Naive thymus-derived CD4-positive, alpha-beta T cell (primary cell): ENCODE measurements around the gene SLC39A1. TPM values are rescaled to one million over a fixed set of nuclear protein-coding genes. Genes with fewer than 3 reads are reported as not detected.
"Not testable (repeated sequence)": the region's sequence is repeated elsewhere in the genome, so short reads cannot be mapped to it uniquely, and the experiment has no call there.

Experiments
- ATAC-seq: fragments of 150-1000 bp; cut with Tn5 transposase; 2 replicates; pipeline ENCODE4 v1.10.0; 2021; ENCODE audit warnings: mild to moderate bottlenecking, moderate library complexity
- CTCF ChIA-PET: fragments of 350-600 bp; sonication (Branson Sonifier 250); formaldehyde crosslinking; loops from one replicate; lab custom pipeline; 2021; ENCODE audit warnings: antibody characterized with exemption; lab: Charles Lee
- POLR2A ChIA-PET: fragments of 350-600 bp; sonication (Branson Sonifier 250); formaldehyde crosslinking; loops from one replicate; lab custom pipeline; 2021; ENCODE audit warnings: antibody characterized with exemption, inconsistent platforms; lab: Charles Lee
- DNase-seq, 9 donors: peaks; one replicate each; pipeline versions ENCODE4 v3.0.0 to v3.0.0-alpha.2; 2020 to 2022; ENCODE audit warnings: mixed read lengths in 1 of 9
- H3K27ac ChIP-seq: one replicate; pipeline ENCODE4 v1.7.0; 2013; ENCODE audit warnings: mild to moderate bottlenecking, low read depth, low read length, moderate library complexity
- H3K27me3 ChIP-seq, 2 donors: one replicate each; pipeline ENCODE4 v1.7.0; 2013; ENCODE audit warnings: low read length in 2 of 2, mild to moderate bottlenecking in 2 of 2, moderate library complexity in 2 of 2; ENCODE audit not compliant: control insufficient read depth in 2 of 2, insufficient read depth in 2 of 2
- H3K36me3 ChIP-seq, 3 experiments: 1 replicate in 2 of 3; 2 replicates in 1 of 3; pipeline ENCODE4 v1.7.0; 2013; ENCODE audit warnings: low read length in 3 of 3, mild to moderate bottlenecking in 3 of 3, moderate library complexity in 1 of 3; ENCODE audit not compliant: insufficient read depth in 3 of 3, control insufficient read depth in 2 of 3
- H3K4me1 ChIP-seq, 2 donors: one replicate each; pipeline ENCODE4 v1.7.0; 2013; ENCODE audit warnings: low read length in 2 of 2, mild to moderate bottlenecking in 2 of 2, moderate library complexity in 1 of 2; ENCODE audit not compliant: control insufficient read depth in 2 of 2, insufficient read depth in 2 of 2
- H3K4me3 ChIP-seq: 2 replicates; pipeline ENCODE4 v1.7.0; 2013; ENCODE audit warnings: mild to moderate bottlenecking, low read length
- H3K9me3 ChIP-seq, 3 experiments: 1 replicate in 2 of 3; 2 replicates in 1 of 3; pipeline ENCODE4 v1.7.0; 2013; ENCODE audit warnings: low read length in 3 of 3; ENCODE audit not compliant: control insufficient read depth in 2 of 3
- H3K27ac Mint-ChIP-seq, 9 donors: one replicate each; pipeline ENCODE4 v1.8.0; 2020 to 2022; ENCODE audit warnings: mixed read lengths in 9 of 9, mild to moderate bottlenecking in 8 of 9, moderate library complexity in 5 of 9, inconsistent platforms in 2 of 9
- H3K27me3 Mint-ChIP-seq, 5 donors: one replicate each; pipeline ENCODE4 v1.8.0; 2021 to 2022; ENCODE audit warnings: mixed read lengths in 5 of 5, mild to moderate bottlenecking in 1 of 5
- H3K36me3 Mint-ChIP-seq, 5 donors: one replicate each; pipeline ENCODE4 v1.8.0; 2020 to 2022; ENCODE audit warnings: mixed read lengths in 5 of 5, mild to moderate bottlenecking in 3 of 5, inconsistent platforms in 1 of 5
- H3K4me1 Mint-ChIP-seq, 7 donors: one replicate each; pipeline ENCODE4 v1.8.0; 2020 to 2022; ENCODE audit warnings: mixed read lengths in 7 of 7, mild to moderate bottlenecking in 3 of 7, inconsistent platforms in 1 of 7
- H3K4me3 Mint-ChIP-seq, 10 donors: one replicate each; pipeline ENCODE4 v1.8.0; 2020 to 2022; ENCODE audit warnings: mild to moderate bottlenecking in 10 of 10, mixed read lengths in 10 of 10, moderate library complexity in 6 of 10, inconsistent platforms in 2 of 10
- H3K9me3 Mint-ChIP-seq, 11 donors: one replicate each; pipeline ENCODE4 v1.8.0; 2020 to 2022; ENCODE audit warnings: mixed read lengths in 11 of 11, mild to moderate bottlenecking in 4 of 11, inconsistent platforms in 1 of 11, moderate library complexity in 1 of 11
- intact Hi-C, 2 donors: fragments of 100-400 bp; cut with micrococcal nuclease; formaldehyde crosslinking; loops; one replicate each; pipeline ENCODE4 v1.15.1; 2023
- polyA plus RNA-seq, 2 donors: library from polyadenylated mRNA; unstranded; fragments of 300-500 nt; fragmentation: Illumina TruSeq; gene quantifications; one replicate each; pipeline ENCODE4 v1.2.3, GENCODE V29; 2021
- total RNA-seq, 6 experiments: library from RNA in 5 of 6; stranded (reverse) in 5 of 6; gene quantifications; 1 replicate in 5 of 6; 2 replicates in 1 of 6; pipeline ENCODE4 v1.2.3 and lab custom pipeline; 2021 to 2026

SLC39A1 gene
- total and polyA plus RNA-seq, 7 experiments from 2014 or later, result 14.4 to 53.2 (median 22.3) TPM

DNA sequence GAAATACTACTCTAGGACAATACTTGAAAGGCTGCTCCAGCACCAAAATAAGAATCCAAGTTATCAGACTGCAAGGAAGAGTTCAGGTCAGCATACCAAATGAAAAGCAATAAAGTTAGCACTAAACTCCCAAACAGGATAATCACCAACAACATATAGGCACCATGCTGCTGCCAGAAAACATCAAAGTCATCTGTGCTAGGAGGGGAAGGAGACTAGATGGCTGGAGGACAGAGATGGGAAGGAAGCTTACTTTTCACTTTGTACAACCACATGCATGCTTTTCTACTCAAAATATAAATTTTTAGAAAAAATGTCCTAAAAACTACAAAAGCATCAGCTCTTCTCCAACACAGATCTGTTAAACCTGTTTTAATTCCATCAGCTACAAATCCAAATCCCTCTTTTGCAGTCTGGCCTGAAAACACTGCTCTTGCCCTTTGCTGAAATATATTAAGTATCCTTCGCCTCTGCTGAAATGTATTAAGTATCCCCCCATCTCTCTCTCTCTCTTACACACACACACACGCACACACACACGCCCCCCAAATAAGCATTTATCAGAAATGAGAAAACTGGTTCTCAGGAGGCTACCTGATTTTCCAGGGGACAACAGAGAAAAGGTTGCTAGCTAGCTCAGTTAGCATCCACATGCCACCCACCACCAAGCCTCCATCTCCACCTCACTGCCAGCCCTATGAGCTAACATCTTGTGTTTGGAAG is 42.1 kb downstream of the SLC39A1 start:
- DNase-seq (no peak), ATAC-seq (no peak)
- Mint-ChIP-seq H3K4me3 (peak overlapping the region; percentile 83 to 96 (median 92)), H3K27ac (peak overlapping the region; percentile 80 to 99 (median 94)), H3K4me1 (peaks cover 37 to 59% (median 53%) of the 10 kb centered on the region in 7 donors), H3K36me3 (peaks cover 0 to 16% (median 2%) of the 10 kb centered on the region in 5 donors), H3K27me3 (peaks cover 0 to 3% (median 0%) of the 10 kb centered on the region in 5 donors), H3K9me3 (peaks cover 0 to 5% (median 0%) of the 10 kb centered on the region in 11 donors)
- ChIA-PET CTCF (interaction anchor here (0.9 to 2.7 kb wide), 5 partner anchors 25 to 124 kb away, joined by 3 to 12 read pairs (median 4); partner anchors contain the start of genes DENND4B, JTB and RAB13), POLR2A (interaction anchor here (0.6 to 8.8 kb wide), 13 partner anchors 8 to 278 kb away, joined by 3 to 122 read pairs (median 5); partner anchors contain the start of genes CREB3L4, CRTC2, DENND4B and INTS3)
- peaks cover 0 to 6% (median 0%) of the 10 kb centered on the region in 3 experiments for H3K36me3 ChIP-seq
- H3K27ac ChIP-seq, result peak overlapping the region; percentile 80
- H3K9me3 ChIP-seq, result no peaks in the 10 kb centered on the region
- H3K4me1 ChIP-seq, result peaks cover 40 to 42% of the 10 kb centered on the region in 2 donors
- H3K4me3 ChIP-seq, result peak overlapping the region; percentile 72
- no peaks in the 10 kb centered on the region for H3K27me3 ChIP-seq
- intact Hi-C loops, result loop anchor here in 1 of 2 donors (5.0 kb wide), 2 partner anchors 34 to 289 kb away; partner anchors contain the start of gene CHTOP

DNA sequence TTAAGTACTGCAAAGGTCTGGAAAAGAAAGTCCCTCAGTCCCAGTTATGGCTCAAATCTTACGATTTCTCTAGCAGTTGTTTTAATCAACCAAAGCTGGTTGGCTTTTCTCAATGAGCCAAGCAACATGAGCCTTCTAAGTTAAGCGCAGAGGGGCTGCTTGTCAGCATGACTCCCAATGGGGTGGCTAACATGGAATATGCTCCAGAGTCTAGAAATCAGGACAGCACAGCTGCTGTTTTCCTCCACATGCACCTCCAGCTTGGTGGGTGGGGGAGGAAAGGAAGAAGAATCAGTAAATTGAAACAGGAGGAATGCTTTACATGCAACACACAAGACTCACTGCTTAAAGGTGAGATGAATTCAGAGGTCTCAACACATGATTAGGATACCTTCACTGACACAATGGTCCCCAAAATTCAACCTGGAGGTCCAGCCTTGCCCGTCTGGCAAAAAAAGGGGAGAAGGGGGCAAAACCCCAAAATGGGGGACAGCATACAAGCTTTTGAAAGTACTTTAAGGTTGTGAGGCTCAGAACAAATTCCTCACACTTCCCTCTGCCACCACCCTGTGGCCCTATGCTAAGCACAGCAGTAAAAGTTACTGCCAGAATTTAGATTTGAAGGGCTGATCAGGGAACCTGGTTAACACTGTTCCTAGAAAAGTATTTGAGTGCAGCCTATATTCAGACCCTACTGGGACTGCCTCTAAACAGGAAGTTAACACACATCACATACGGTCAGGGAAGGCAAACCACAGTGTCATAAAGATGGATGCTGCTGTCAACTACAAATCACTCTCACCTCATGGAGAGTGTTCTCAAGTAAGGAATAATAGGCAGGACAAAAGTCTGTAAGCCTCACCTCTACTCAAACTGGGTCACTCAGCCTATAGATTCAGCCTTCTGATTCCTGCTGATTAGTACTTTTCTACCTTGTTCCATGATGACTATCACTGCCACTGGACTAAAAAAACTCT is 43.2 kb downstream of the SLC39A1 start:
- H3K27me3 Mint-ChIP-seq, result peaks cover 0 to 3% (median 0%) of the 10 kb centered on the region in 5 donors
- H3K4me1 Mint-ChIP-seq, result peaks cover 44 to 68% (median 61%) of the 10 kb centered on the region in 7 donors
- intact Hi-C loops, result loop anchor here in 1 of 2 donors (1.0 to 5.0 kb wide), 3 partner anchors 33 to 288 kb away; partner anchors contain the start of gene CHTOP
- H3K4me3 Mint-ChIP-seq, result peak overlapping the region; percentile 83 to 96 (median 92)
- Histone ChIP-seq H3K4me1 (peaks cover 40 to 42% of the 10 kb centered on the region in 2 donors), H3K27ac (peak overlapping the region; percentile 80), H3K4me3 (peak overlapping the region; percentile 21), H3K27me3 (no peaks in the 10 kb centered on the region), H3K36me3 (peaks cover 0 to 10% (median 0%) of the 10 kb centered on the region in 3 experiments), H3K9me3 (no peaks in the 10 kb centered on the region)
- POLR2A ChIA-PET, result interaction anchor here (0.5 to 8.8 kb wide), 11 partner anchors 13 to 259 kb away, joined by 3 to 122 read pairs (median 5); partner anchors contain the start of genes DENND4B, JTB and RPS27
- peaks cover 0 to 5% (median 0%) of the 10 kb centered on the region in 11 donors for H3K9me3 Mint-ChIP-seq
- CTCF ChIA-PET, result interaction anchor here (0.9 to 1.6 kb wide), 4 partner anchors 26 to 123 kb away, joined by 3 to 4 read pairs (median 3); no protein-coding TSS in a partner anchor
- H3K27ac Mint-ChIP-seq, result peak overlapping the region; percentile 79 to 99 (median 94)
- H3K36me3 Mint-ChIP-seq, result peaks cover 0 to 17% (median 5%) of the 10 kb centered on the region in 5 donors
- ATAC-seq (no peak), DNase-seq (peak in 5 of 9 donors; percentile 21 to 36 (median 28))

DNA sequence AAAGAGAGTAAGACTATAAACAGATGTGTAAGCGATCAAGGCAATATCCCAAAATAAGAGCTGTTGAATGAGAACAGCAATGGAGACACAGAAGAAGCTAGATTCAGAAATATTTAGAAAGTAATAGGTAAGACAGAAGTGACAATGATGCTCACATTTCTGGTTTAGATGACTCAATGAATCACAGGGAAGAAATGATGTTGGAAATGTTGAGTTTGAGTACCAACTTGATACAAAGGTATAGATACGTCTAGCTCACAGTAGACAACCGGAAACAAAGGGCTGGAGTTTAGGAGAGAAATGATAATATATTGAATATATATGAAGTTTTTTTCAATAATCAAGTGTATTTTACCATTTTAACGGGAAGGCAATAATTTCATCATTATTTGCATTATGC is 47.0 kb downstream of the SLC39A1 start:
- ATAC-seq, result no peak
- CTCF ChIA-PET, result interaction anchor here (0.7 kb wide), 1 partner anchor 17 kb away, joined by 3 read pairs; no protein-coding TSS in a partner anchor
- H3K27me3 Mint-ChIP-seq, result no peaks in the 10 kb centered on the region

DNA sequence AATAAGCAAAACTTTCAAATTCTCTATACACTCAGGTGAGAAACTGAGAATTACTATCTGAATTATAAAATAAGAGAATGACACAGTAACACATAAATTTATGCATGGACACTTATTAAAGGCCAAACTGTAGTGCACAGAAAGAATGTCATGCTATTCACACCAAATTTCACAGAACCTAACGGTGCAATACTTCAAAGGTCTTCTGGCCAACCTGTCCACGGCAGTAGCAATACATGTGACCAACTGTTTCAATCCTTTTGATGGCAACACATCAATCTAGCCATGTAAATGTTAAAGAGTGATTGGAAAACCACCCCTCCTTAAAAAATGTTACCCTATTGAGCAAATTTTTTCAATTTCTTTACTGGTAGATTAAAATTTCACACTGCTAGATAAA is 51.0 kb downstream of the SLC39A1 start:
- Mint-ChIP-seq H3K36me3 (peaks cover under 1 to 22% (median 15%) of the 10 kb centered on the region in 5 donors), H3K27me3 (no peaks in the 10 kb centered on the region), H3K27ac (peak overlapping the region in 4 of 9 donors; percentile 12 to 55 (median 48)), H3K9me3 (no peaks in the 10 kb centered on the region), H3K4me3 (peak overlapping the region in 7 of 10 donors; percentile 6 to 76 (median 39)), H3K4me1 (peaks cover 17 to 50% (median 40%) of the 10 kb centered on the region in 7 donors)
- Histone ChIP-seq H3K9me3 (no peaks in the 10 kb centered on the region), H3K27ac (no peak overlapping the region), H3K4me1 (no peaks in the 10 kb centered on the region), H3K27me3 (no peaks in the 10 kb centered on the region), H3K4me3 (no peak overlapping the region), H3K36me3 (peaks cover 0 to 15% (median 0%) of the 10 kb centered on the region in 3 experiments)
- intact Hi-C loops, result loop anchor here in 1 of 2 donors (2.0 kb wide), 1 partner anchor 14 kb away; no protein-coding TSS in a partner anchor
- ChIA-PET CTCF (no interaction called here), POLR2A (interaction anchor here (0.7 to 1.6 kb wide), 3 partner anchors 9 to 296 kb away, joined by 3 to 5 read pairs (median 4); partner anchors contain the start of gene GATAD2B)
- DNase-seq (no peak), ATAC-seq (no peak)

More for the DNA sequence above, 47.0 kb downstream of the SLC39A1 start:
- peaks cover 0 to 7% (median 0%) of the 10 kb centered on the region in 3 experiments for H3K36me3 ChIP-seq
- no peak overlapping the region for H3K27ac ChIP-seq
- DNase-seq, result no peak
- POLR2A ChIA-PET, result interaction anchor here (0.6 kb wide), 1 partner anchor 47 kb away, joined by 3 read pairs; the partner anchor contains the start of gene SLC39A1
- Mint-ChIP-seq H3K27ac (peak overlapping the region in 2 of 9 donors; percentile 10 to 15), H3K36me3 (peaks cover 0 to 15% (median 13%) of the 10 kb centered on the region in 5 donors), H3K4me1 (peaks cover 45 to 79% (median 67%) of the 10 kb centered on the region in 7 donors), H3K9me3 (no peaks in the 10 kb centered on the region), H3K4me3 (peak overlapping the region in 2 of 10 donors; percentile 1 to 31)
- H3K4me1 ChIP-seq, result peaks cover 29 to 31% of the 10 kb centered on the region in 2 donors
- no peaks in the 10 kb centered on the region for H3K27me3 ChIP-seq
- intact Hi-C loops, result no loop called here
- H3K9me3 ChIP-seq, result no peaks in the 10 kb centered on the region
- H3K4me3 ChIP-seq, result no peak overlapping the region

DNA sequence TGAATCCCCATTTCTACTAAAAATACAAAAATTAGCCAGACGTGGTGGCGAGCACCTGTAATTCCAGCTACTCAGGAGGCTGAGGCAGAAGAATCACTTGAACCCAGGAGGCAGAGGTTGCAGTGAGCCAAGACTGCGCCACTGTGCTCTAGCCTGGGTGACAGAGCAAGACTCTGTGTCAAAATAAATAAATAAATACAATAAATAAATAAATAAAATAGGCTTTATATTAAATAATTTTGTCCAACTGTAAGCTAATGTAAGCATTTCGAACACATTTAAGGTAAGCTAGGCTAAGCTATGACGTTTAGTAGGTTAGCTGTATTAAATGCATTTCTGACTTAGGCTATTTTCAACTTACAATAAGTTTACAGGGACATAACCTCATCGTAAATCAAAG is 52.8 kb downstream of the SLC39A1 start:
- H3K9me3 Mint-ChIP-seq, H3K27me3 Mint-ChIP-seq, intact Hi-C loops, H3K9me3 ChIP-seq, H3K27me3 ChIP-seq, CTCF ChIA-PET, H3K27ac ChIP-seq, ATAC-seq, H3K4me3 ChIP-seq, H3K4me1 ChIP-seq, DNase-seq: not testable (repeated sequence)
- H3K36me3 ChIP-seq, result peaks cover 0 to 11% (median 0%) of the 10 kb centered on the region in 3 experiments
- H3K36me3 Mint-ChIP-seq, result peaks cover 4 to 21% (median 20%) of the 10 kb centered on the region in 5 donors
- POLR2A ChIA-PET, result interaction anchor here (0.6 to 2.1 kb wide), 4 partner anchors 12 to 67 kb away, joined by 4 to 8 read pairs (median 6); partner anchors contain the start of genes GATAD2B and JTB
- peaks cover 20 to 56% (median 43%) of the 10 kb centered on the region in 7 donors for H3K4me1 Mint-ChIP-seq
- H3K27ac Mint-ChIP-seq, result peak overlapping the region in 1 of 9 donors; percentile 13
- H3K4me3 Mint-ChIP-seq, result peak overlapping the region in 3 of 10 donors; percentile 7 to 57 (median 47)
